Stimulated activated CD4-positive, alpha-beta T cell treated with anti-CD3 and anti-CD28 coated beads, Interleukin-12 subunit alpha, Interleukin-12 subunit beta, amount 100 ng/mL, for 4 hours (primary cell): ENCODE results near the gene FSHR.

Source experiments
- DNase-seq: peaks from one replicate; pipeline ENCODE4 v3.0.0-alpha.2; 2020

FSHR gene

DNA sequence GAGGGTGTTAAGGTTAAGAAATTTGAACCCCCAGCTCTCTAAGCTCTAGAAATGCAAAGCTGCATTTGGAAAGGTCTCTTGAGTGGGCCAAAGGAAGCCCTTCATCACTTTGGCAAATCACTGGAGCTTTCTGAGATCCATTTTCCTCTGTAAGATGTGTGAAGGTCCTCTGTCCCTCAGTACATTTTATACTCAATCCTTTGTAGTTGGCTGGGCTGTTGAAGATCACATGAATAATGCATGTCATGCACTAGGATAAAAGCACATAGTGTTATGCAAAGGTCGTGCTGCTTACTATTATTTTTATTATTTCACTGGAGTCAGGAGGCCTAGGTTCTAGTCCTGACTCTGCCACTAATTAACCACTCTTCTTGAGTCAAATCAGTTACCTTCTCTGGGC lies 124.9 kb downstream of the FSHR start:
- no peak for DNase-seq

DNA sequence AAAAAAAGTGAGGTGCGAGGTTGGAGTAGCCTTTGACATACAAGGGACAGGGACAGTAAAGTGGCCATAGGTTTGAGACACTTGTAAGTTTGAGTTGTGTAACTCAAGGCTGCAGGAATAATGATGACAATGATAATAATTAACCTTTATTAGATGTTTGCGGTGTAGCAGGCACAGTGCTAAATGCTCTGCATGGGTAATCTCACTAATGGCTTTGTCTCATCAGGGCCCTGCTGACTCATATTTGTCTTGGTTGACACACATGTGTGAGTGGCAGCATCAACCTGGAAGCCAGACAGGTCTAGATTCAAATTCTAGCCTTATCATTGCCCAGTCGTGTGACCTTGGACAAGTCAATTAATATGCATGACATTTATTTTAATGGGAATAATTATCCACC lies 126.2 kb downstream of the FSHR start:
- DNase-seq = no peak

DNA sequence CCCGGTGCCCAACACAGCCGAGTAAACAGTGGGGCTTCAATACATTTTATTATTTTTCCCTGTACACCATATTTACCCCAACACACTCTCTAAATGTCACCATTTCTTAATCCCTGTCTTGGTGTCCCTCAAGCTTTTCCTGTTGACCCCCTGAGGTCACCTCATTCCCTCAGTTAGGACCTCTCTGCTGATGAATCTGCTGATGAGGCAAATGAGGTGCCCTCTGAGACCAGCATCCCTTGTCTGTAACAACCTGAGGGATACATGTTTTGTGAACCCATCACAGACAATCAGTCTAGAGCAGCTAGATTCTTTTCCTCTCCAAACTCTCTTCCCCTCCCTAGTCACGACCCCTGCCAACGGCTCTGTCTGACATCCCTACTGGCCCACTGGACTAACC lies 127.6 kb downstream of the FSHR start:
- DNase-seq = no peak

DNA sequence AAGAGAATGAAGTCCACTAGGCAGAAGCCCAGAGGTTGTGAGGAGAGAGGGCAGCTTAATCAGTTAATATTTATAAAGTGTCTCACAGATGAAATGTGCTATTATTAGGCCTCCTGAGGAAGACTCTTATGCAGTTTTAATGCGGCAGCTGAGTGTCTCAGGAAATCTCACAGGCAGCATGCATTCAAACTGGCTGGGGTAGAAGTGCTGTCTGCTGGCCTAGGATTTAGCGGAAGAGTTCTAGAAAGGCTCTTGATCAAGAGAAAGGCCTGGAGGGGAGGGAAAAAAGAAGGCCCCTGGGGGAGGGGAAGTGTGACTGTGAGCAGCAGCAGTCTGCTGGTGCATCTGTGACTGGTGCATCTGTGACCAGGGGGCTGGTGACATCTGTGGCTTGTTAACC lies 133.0 kb downstream of the FSHR start:
- DNase-seq = no peak

DNA sequence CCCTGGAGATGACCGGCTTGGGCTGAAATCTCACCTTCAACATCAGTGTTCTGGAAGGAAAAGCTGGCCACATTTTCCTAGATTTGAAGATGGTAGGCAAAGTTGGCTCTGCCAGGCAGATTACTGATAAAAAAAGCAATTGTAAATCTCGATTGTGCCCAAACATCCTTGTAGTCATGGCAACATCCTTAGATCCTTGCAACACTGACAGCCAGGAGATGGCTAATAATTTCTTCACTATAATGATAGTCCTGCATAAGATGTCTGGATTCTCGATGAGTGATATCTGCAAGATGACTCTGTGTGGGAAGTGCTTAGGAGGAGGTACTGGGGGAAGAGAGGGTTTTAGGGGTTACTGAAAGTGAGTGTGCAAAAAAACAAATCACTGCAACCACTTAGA lies 149.1 kb downstream of the FSHR start:
- no peak for DNase-seq

DNA sequence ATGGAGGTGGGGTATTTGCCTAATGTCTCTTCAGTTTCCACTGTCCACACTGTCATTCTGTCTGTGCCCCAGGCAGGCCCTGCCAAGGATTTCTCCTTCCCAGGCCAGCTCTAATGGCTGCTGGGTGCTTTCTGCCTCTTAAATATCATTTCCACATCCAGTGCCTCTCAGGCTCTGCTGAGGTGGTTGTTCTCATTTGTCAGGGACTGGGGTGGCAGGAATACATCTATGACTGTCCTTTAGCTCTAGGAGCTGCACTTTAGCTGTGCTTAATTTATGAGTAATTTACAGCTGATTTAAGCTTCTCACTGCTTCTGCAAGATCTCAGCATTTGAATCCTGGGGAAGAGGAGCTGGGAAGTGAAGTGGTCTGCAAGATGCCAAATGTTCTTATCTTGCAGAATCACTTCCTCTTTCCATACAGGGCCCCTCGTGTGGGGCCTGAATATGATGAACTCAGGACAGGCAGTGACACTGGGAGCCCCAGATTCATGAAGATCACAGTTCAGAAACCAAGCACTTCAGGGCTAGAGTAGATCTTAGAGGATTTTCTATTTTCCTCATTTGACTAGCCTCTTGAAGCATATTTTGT lies 150.2 kb downstream of the FSHR start:
- no peak for DNase-seq

DNA sequence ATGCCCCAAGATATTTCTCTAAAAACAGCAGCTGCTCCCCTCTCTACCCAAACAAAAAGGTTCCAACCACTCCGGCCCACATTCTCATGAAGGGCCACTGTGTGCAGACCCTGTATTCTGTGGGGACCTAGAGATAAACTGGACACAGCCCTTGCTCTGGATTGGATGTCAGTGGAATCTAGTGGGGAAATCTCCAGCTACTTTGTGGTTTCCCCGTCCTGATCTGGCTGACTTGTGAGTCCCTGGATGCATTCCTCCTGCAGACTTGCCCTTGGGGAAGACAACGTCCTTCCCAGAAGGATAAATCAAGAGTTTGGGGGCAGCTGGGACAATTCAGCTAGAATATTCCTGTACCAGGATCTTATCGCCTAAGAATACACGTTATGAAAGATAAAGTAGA lies 151.1 kb downstream of the FSHR start:
- DNase-seq = no peak

DNA sequence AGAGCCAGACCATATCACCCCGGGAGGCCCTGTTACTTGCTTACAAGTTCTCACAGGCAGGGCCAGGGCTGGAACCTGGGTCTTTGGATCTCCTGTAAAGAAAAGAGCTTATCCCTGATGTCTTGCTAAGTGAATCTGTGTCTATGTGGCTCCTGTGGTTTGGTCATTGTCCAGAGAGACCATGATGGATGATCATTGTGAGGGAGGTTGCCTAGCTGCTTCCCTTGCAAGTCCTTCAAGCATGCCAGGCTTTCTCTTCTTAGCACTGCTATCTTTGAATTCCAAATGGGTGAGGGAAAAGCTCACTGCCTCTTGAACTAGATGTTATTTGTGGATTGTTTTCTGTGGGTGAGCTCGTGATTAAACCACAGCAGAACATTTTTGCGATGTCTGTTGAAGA lies 151.6 kb downstream of the FSHR start:
- DNase-seq = no peak

DNA sequence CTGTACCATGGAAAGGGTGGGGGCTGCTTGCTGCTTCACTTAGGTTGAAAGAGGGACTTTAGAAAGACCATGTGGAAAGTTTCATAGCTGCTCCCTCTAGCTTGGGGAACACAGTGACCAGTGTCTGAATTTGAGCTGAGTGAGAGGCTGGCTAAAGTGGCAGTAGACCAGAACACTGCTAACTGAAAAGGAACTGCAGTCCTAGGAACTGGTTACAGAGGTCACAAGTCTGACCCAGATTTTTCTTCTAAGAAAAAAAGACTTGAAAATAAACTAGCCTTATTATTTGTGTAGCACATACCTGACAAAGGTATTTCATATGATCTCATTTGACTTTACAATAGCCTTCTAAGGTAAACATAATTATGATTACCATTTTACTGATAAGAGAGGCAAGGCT lies 153.6 kb downstream of the FSHR start:
- no peak for DNase-seq

DNA sequence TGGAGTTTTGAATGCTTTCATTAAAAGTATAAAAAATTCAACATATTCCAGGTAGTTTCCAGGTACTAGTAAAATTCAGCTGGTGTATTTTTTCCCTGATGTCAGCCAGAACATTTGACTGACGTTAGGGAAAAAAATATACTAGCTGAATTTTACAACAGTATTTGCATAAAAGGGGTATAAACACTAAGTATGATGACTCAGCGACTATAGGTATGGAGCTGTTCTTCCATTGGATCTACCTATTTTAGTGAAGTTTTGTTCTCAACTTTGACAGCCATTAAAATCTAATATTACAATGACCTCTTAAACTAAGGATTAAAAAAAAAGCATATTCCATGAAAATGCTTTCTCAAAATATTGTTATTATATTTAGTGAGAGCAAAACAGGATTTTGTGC lies 155.9 kb downstream of the FSHR start:
- no peak for DNase-seq

DNA sequence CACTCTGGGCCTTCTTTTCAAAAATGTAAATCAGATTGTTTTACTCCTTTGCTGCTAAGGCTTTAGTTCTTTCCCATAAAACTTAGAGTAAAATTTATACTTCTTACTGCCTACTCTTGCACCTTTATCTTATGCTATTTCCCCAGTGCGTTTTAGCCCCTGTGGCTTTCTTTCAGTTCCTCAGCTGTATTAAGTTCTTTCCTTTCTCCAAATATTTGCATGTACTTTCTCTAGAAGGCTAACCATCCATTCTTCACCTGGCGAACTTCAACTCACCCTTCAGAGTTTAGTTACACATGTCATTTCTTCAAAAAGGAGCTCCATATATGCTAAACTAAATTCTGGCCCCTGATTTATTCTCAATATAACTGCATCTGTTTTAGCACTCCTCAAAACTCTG lies 160.7 kb downstream of the FSHR start:
- no peak for DNase-seq

DNA sequence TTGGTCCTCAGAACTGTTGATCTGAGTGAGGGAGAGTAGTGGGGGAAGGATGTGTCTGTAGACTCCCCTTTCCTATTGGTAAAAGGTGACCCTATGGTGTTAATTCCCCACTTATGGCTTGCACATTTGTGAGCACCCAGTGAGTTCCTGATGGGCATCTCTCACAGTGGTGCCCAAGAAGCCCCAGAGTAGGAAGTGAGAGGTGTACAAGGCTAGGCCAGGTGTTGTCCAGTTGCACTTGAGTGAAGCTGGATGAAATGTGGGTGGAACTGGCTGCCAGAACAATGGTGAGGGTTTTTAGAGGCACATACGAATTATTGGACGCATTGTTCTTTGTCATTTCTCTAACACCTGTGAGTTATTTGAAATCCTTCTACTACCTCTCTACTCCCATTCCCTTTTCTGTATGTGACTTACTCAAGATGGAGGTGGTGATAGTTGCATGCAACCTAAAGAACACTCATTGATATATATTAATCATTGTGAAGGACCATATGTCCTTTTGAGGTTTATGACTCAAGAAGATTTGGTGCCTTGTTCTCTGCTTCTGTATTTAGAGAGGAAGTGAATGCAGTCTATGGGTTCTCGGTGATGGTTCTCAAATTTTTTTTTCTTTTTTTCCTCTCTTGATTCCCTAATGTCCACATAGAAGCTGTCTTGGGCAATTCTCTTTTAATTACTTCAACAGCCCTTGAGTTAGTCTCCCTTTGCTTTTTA lies 162.7 kb downstream of the FSHR start:
- no peak for DNase-seq

DNA sequence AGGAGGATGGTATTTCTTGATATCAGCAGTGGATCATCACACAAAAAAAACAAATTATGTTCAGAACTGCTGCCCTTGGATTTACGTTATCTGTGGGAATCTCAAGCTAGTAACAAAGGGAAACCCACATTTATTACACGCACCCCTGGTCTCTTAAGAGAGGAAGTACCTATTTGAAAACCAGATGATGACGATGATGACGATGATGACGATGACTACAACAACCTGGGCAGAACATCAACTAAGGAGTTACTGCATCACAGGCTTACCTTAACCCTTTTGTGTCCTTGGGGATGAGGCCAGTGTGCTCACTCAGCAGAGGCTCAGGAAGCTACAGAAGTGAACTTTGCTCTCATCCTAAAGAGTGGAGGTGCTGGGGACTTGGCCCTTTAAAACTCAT lies 169.4 kb downstream of the FSHR start:
- DNase-seq = no peak

DNA sequence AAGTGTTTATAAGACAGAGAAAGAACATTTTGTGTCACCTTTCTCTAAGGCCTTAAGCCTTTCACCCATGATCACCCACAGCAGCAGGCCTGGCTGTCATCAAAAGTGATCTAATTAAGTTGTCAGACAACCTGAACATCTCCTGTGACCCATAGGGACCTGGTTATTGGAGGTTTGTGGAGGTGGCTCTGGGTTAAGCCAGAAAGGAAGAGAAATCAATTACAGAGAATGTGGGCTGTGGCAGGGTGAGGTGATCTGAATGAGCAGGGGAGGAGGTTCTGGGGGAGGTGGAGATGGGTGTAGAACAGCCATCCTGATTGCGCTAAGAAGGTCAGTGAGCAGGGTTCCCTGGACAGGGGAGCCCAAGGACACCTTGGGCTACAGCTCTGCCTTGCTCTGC lies 170.8 kb downstream of the FSHR start:
- DNase-seq = no peak

DNA sequence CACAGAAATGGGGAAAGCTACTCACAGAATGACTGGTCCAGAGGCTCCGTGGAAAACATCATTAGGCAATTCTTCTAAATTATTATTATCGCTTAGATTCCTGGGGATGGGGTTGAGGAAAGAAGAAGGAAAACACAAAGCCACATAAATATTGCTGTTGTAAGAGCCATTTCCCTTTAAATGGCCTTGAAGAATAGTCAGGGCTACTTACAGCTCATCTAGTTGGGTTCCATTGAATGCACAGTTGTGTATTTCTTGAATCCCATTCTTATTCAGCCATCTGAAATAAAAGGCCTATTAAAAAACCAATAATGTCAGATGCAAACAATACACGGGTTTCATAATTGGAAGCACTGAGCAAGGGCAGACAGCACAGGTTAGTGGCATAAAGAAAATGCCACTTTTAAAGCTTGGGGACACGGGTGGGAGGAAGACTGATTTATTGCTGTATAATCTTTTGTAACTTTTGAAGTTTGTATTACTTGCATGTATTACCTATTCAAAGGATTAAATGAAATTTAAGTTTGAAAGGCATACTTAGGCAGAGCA lies 171.4 kb downstream of the FSHR start:
- no peak for DNase-seq

DNA sequence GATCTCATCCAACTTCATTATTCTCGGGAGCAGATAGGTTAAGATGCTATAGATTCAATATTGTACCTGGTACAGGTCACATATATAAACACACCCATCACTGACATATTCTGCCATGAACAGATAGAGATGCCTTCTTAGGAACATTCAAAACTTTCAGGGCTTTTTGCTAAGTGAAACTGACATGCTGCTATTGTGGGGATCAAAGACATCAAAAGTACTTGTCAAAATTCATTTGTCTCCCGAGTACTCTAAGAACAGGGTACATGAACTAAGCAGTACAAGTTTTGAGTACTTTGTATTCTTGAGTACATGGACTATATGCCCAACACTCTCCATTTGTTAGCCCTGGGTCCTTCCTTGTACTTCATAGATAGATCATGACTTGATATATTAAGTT lies 173.5 kb downstream of the FSHR start:
- DNase-seq = no peak

DNA sequence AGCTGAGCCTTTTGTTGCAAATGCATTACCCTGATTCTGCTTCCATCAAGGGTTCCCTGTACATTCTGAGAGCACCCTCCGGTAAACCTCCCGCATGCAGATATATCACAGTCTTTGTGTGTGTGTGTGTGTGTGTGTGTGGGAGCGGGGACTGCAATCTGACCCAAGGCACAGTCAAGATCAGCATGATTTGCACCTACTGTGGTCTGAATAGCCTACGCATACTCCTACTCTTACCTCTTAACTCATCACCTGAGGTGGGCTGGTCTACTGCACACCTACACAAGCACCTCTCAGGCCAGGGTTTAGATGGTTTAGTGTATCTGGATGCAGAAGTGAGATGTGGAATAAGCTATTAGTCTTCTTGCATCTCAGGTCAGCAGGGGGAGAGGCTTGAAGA lies 174.6 kb downstream of the FSHR start:
- no peak for DNase-seq

DNA sequence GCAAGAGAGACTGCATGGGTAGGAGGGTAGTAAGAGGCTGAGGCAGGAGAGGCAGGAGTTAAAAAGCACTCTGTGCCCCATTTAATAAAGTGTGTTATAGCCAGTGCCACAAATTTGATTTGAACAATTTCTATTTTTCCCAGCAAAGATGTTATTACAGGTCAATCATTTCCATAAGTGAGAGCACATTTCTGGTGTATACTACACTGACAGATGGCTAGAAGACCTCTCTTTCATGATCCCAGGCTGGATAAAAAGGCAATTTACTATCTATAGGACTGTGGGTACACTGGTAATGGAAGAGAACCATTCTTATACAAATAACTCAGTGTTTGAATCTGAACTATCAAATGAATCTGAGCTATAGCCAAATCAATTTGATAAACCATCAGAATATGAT lies 176.2 kb downstream of the FSHR start:
- DNase-seq = no peak

DNA sequence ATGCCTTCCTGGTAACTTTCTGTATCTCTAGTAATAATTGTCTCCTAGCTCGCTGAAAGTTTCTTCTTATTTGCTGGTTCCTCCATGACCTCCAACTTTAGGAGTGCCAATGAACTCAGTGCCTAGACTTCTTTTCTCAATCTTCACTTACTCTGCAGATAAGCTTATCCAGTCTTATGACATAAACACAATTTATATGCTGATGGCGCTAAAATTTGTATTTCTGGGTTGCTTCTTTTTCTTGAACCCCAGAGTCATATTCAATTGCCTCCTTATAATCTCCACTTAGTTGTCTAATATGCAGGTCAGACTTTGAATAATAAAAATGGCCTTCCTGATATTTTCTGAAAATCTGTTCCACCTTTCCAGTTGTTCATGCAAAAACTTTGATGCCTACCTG lies 182.5 kb downstream of the FSHR start:
- DNase-seq = no peak

DNA sequence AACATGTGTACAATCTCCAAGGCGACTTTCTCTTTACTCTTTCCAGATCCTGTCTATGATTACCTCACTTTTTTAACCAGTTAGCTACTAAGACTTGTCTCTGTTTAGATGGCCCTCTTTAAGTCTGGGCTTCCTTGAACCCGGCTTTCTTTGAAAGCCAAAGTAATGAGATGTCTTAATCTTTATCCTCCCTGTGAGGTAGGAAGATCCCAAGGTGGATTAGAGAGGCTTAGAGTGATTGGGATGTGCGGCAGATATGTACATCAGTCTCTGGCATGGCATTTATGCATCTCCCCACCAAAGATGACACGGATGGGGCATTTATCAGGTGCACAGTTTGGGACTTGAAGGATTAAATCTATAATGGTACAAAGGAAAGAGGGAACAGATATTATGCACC lies 186.3 kb downstream of the FSHR start:
- no peak for DNase-seq

DNA sequence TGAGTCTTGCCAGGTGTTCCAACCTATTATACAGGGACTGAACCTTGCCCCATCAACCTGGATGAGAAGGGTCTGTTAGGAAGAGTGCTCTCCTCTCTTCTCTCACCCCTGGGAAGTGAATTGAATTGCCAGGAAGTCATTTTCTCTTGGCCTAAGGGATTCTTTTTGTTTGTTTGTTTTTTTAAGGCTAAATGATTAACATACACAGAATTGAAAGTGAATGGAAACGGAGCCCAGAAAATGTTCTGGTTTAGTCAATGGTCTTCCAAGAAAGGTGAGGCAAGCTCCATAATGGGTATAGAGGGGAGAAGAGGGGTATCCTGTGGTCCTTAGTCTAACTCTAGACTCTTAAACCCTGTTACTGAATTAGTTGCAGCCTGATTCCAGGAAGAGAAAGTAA lies 189.1 kb downstream of the FSHR start:
- no peak for DNase-seq

DNA sequence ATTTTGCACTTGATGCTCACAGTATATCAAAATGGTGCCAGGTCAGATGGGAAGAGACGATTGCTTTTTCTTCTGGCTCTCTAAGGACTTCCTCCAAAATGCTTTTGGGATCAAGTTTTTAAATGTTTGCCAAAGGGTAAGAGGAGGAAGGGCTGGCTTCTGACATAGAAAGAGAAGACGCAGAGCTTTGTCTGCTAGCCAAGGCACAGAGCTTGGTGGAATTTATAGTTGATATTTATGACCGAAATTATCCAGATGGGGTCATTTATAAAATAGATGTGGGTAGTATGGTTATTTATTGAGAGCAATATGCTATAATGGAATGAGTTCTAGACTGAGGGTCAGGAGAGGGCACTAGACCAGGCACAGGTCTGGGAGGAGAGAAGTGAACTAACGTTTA lies 193.3 kb downstream of the FSHR start:
- no peak for DNase-seq

DNA sequence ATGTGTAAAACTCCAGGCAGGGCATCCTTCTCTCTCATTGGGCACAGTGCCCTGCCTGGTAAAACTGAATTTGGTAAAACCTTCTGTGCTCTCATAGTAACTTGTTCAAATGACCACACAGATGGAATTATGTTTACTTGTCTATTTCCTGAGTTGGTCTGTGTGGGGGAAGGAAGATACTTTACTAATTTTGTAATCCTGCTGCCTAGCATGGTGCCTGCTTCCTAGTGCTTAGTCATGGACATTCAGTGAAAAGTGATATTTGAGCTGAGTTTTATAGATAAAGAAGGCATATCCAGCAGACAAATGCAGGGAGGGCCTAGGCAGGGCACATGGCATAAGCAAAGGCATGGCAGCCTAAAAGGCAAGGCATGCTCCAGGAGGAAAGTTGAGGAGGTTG lies 199.4 kb downstream of the FSHR start:
- no peak for DNase-seq

DNA sequence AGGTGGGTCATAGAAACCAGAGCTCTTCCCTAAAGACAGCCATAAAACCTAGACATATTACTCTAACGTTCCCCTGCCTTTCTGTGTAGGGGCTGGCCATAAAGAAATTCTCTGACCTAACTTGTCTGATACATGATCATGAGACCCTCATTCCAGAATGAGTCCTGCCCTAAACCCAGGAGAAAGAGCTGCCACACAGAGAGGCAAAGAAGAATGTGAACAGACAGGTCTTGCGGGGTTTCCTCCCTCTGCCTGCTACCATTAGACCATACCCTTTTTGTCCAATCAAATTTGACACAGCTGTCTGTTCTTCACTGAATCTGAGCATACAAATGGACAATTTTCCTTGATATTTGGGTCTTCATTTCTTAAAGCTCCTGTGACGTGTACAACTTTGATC lies 200.0 kb downstream of the FSHR start:
- no peak for DNase-seq

DNA sequence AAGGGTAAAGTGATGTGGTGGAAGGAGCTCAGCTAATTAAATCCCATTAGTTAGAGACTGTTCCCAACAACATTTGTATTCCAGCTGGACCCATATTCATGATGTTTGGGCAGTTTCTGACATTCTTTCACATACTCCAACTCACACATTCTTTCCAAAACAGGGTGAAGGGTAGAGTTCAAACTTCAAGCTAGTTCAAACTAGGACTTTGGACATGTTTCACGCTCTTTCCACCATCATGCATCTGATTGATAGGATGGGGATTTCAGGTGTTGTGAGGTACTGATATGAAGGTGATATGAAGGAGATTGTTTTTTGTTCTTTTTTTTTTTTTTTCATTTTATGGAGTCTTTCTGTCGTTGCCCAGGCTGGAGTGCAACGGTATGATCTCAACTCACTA lies 201.7 kb downstream of the FSHR start:
- no peak for DNase-seq
